ENCODE measurements around the gene GALNT16. TPM values are rescaled to one million over a fixed set of nuclear protein-coding genes. Genes with fewer than 3 reads are reported as not detected.

The GALNT16 gene
- total RNA-seq, 4 donors from 2014 or later, result 2.1 to 4.6 (median 3.4) TPM

- H3K36me3 ChIP-seq, result peaks cover 7% of the 10 kb centered on the region
- H3K4me3 ChIP-seq, result peak overlapping the region; percentile 84
- H3K9me3 ChIP-seq, result no peaks in the 10 kb centered on the region
- peaks cover 56% of the 10 kb centered on the region for H3K4me1 ChIP-seq
- TF ChIP-seq POLR2AphosphoS5 (IDR thresholded peaks at IDR 0.05) (no peak), CTCF (IDR thresholded peaks at IDR 0.05) (no peak), POLR2A (IDR thresholded peaks at IDR 0.05) (no peak), EP300 (IDR thresholded peaks at IDR 0.05) (no peak)
- no peak overlapping the region for H3K27ac ChIP-seq
- DNase-seq (ENCODE audit: low spot score in 2 of 2), result no peak
- WGBS, result 81% methylated on average over 6 of the region's 6 CpGs
- H3K27me3 ChIP-seq, result no peaks in the 10 kb centered on the region
Measured at GRCh38 chr14:69400154-69400553, 140.2 kb downstream of the GALNT16 start.

GRCh38 chr14:69401841-69402240, 141.9 kb downstream of the GALNT16 start:
- no peak for TF ChIP-seq EP300 (IDR thresholded peaks at IDR 0.05)
- TF ChIP-seq POLR2A (IDR thresholded peaks at IDR 0.05), result no peak
- TF ChIP-seq CTCF (IDR thresholded peaks at IDR 0.05), result no peak
- no peak for TF ChIP-seq POLR2AphosphoS5 (IDR thresholded peaks at IDR 0.05)
- DNase-seq (ENCODE audit: low spot score in 2 of 2), result no peak
- Histone ChIP-seq H3K27ac (no peak overlapping the region), H3K27me3 (no peaks in the 10 kb centered on the region), H3K9me3 (no peaks in the 10 kb centered on the region), H3K4me3 (no peak overlapping the region), H3K4me1 (peaks cover 42% of the 10 kb centered on the region), H3K36me3 (no peaks in the 10 kb centered on the region)
- 79% methylated on average over 2 of the region's 2 CpGs for WGBS

- Histone ChIP-seq H3K36me3 (no peaks in the 10 kb centered on the region), H3K4me3 (no peak overlapping the region), H3K9me3 (no peaks in the 10 kb centered on the region), H3K27ac (no peak overlapping the region), H3K4me1 (peaks cover 28% of the 10 kb centered on the region), H3K27me3 (no peaks in the 10 kb centered on the region)
- 96% methylated on average over 3 of the region's 3 CpGs for WGBS
- no peak for DNase-seq (ENCODE audit: low spot score in 2 of 2)
- TF ChIP-seq EP300 (IDR thresholded peaks at IDR 0.05), result no peak
- no peak for TF ChIP-seq POLR2AphosphoS5 (IDR thresholded peaks at IDR 0.05)
- no peak for TF ChIP-seq POLR2A (IDR thresholded peaks at IDR 0.05)
- no peak for TF ChIP-seq CTCF (IDR thresholded peaks at IDR 0.05)
Measured at GRCh38 chr14:69404478-69404877, 144.5 kb downstream of the GALNT16 start.

- 92% methylated on average over 5 of the region's 5 CpGs for WGBS
Measured at GRCh38 chr14:69404883-69405282, 144.9 kb downstream of the GALNT16 start.

GRCh38 chr14:69405762-69406161, 145.8 kb downstream of the GALNT16 start:
- H3K4me3 ChIP-seq, result no peak overlapping the region
- no peaks in the 10 kb centered on the region for H3K27me3 ChIP-seq
- no peaks in the 10 kb centered on the region for H3K9me3 ChIP-seq
- no peaks in the 10 kb centered on the region for H3K36me3 ChIP-seq
- no peak for TF ChIP-seq CTCF (IDR thresholded peaks at IDR 0.05)
- TF ChIP-seq POLR2A (IDR thresholded peaks at IDR 0.05), result no peak
- no peak for TF ChIP-seq EP300 (IDR thresholded peaks at IDR 0.05)
- no peak for TF ChIP-seq POLR2AphosphoS5 (IDR thresholded peaks at IDR 0.05)
- H3K27ac ChIP-seq, result no peak overlapping the region
- DNase-seq (ENCODE audit: low spot score in 2 of 2), result no peak
- H3K4me1 ChIP-seq, result peaks cover 15% of the 10 kb centered on the region

More at GRCh38 chr14:69404883-69405282, 144.9 kb downstream of the GALNT16 start:
- Histone ChIP-seq H3K36me3 (no peaks in the 10 kb centered on the region), H3K9me3 (no peaks in the 10 kb centered on the region), H3K4me3 (no peak overlapping the region), H3K27me3 (no peaks in the 10 kb centered on the region), H3K4me1 (peaks cover 24% of the 10 kb centered on the region), H3K27ac (no peak overlapping the region)
- DNase-seq (ENCODE audit: low spot score in 2 of 2), result no peak
- TF ChIP-seq POLR2AphosphoS5 (IDR thresholded peaks at IDR 0.05) (no peak), CTCF (IDR thresholded peaks at IDR 0.05) (no peak), POLR2A (IDR thresholded peaks at IDR 0.05) (no peak)

Other genes with a start within 250 kb of the GALNT16 start
- 10 to 100 TPM; 34.9 to 67.6 (median 48.1) TPM for gene DCAF5, start 107.0 kb upstream of the GALNT16 start, total RNA-seq
- 10 to 100 TPM; 17.6 to 26.8 (median 19.6) TPM for gene EXD2, start 68.7 kb upstream of the GALNT16 start, total RNA-seq
- gene ERH, start 138.1 kb downstream of the GALNT16 start, total RNA-seq, result 10 to 100 TPM; 40.6 to 54.3 (median 41.5) TPM
- 10 to 100 TPM; 46.5 to 65.6 (median 60.2) TPM for gene SLC39A9, start 138.5 kb downstream of the GALNT16 start, total RNA-seq
- 1 to 10 TPM; 1.2 to 3.5 (median 2.3) TPM for gene PLEKHD1, start 224.6 kb downstream of the GALNT16 start, total RNA-seq

All from suprapubic skin (tissue), 4 donors.